Measurements from ENCODE around the gene ZNF280D.
"Not testable (repeated sequence)": the region's sequence is repeated elsewhere in the genome, so short reads cannot be mapped to it uniquely, and the experiment has no call there.

Gene ZNF280D

GRCh38 chr15:56715220-56715619 lies 18.1 kb downstream of the ZNF280D start:
- no peak for DNase-seq

GRCh38 chr15:56709502-56709901 lies 23.8 kb downstream of the ZNF280D start:
- not testable (repeated sequence) for DNase-seq

- no peak for DNase-seq
These were observed 33.6 kb downstream of the ZNF280D start for GRCh38 chr15:56699743-56700142.

GRCh38 chr15:56698270-56698669 lies 35.0 kb downstream of the ZNF280D start:
- no peak for DNase-seq

- DNase-seq = no peak
These were observed 39.5 kb downstream of the ZNF280D start for GRCh38 chr15:56693761-56694160.

- no peak for DNase-seq
These were observed 42.6 kb downstream of the ZNF280D start for GRCh38 chr15:56690733-56691132.

- no peak for DNase-seq
These were observed 49.4 kb downstream of the ZNF280D start for GRCh38 chr15:56683908-56684307.

GRCh38 chr15:56681113-56681512 lies 52.2 kb downstream of the ZNF280D start:
- DNase-seq = no peak

- no peak for DNase-seq
These were observed 54.1 kb downstream of the ZNF280D start for GRCh38 chr15:56679225-56679624.

GRCh38 chr15:56678571-56678970 lies 54.7 kb downstream of the ZNF280D start:
- no peak for DNase-seq

- DNase-seq = no peak
These were observed 56.0 kb downstream of the ZNF280D start for GRCh38 chr15:56677271-56677670.

- DNase-seq = no peak
These were observed 57.4 kb downstream of the ZNF280D start for GRCh38 chr15:56675930-56676329.

GRCh38 chr15:56674857-56675256 lies 58.5 kb downstream of the ZNF280D start:
- DNase-seq = no peak

- DNase-seq = no peak
These were observed 60.6 kb downstream of the ZNF280D start for GRCh38 chr15:56672721-56673120.

- DNase-seq = no peak
These were observed 65.8 kb downstream of the ZNF280D start for GRCh38 chr15:56667517-56667916.

GRCh38 chr15:56660943-56661342 lies 72.4 kb downstream of the ZNF280D start:
- no peak for DNase-seq

- no peak for DNase-seq
These were observed 74.1 kb downstream of the ZNF280D start for GRCh38 chr15:56659197-56659596.

- DNase-seq = no peak
These were observed 78.7 kb downstream of the ZNF280D start for GRCh38 chr15:56654624-56655023.

- no peak for DNase-seq
These were observed 79.1 kb downstream of the ZNF280D start for GRCh38 chr15:56654216-56654615.

- no peak for DNase-seq
These were observed 79.5 kb downstream of the ZNF280D start for GRCh38 chr15:56653787-56654186.

- no peak for DNase-seq
These were observed 80.2 kb downstream of the ZNF280D start for GRCh38 chr15:56653107-56653506.

- no peak for DNase-seq
These were observed 85.0 kb downstream of the ZNF280D start for GRCh38 chr15:56648311-56648710.

GRCh38 chr15:56640549-56640948 lies 92.8 kb downstream of the ZNF280D start:
- no peak for DNase-seq

GRCh38 chr15:56640127-56640526 lies 93.2 kb downstream of the ZNF280D start:
- DNase-seq = no peak

- no peak for DNase-seq
These were observed 93.7 kb downstream of the ZNF280D start for GRCh38 chr15:56639631-56640030.

GRCh38 chr15:56631765-56632164 lies 101.5 kb downstream of the ZNF280D start:
- DNase-seq = no peak

Measured in activated naive CD4-positive, alpha-beta T cell treated with anti-CD3 and anti-CD28 coated beads, Interleukin-2, amount 50 U/mL, for 16 hours (primary cell).